ENCODE results near the gene CD300LD.
"Not testable (repeated sequence)": the region's sequence is repeated elsewhere in the genome, so short reads cannot be mapped to it uniquely, and the experiment has no call there.

CD300LD gene

DNA sequence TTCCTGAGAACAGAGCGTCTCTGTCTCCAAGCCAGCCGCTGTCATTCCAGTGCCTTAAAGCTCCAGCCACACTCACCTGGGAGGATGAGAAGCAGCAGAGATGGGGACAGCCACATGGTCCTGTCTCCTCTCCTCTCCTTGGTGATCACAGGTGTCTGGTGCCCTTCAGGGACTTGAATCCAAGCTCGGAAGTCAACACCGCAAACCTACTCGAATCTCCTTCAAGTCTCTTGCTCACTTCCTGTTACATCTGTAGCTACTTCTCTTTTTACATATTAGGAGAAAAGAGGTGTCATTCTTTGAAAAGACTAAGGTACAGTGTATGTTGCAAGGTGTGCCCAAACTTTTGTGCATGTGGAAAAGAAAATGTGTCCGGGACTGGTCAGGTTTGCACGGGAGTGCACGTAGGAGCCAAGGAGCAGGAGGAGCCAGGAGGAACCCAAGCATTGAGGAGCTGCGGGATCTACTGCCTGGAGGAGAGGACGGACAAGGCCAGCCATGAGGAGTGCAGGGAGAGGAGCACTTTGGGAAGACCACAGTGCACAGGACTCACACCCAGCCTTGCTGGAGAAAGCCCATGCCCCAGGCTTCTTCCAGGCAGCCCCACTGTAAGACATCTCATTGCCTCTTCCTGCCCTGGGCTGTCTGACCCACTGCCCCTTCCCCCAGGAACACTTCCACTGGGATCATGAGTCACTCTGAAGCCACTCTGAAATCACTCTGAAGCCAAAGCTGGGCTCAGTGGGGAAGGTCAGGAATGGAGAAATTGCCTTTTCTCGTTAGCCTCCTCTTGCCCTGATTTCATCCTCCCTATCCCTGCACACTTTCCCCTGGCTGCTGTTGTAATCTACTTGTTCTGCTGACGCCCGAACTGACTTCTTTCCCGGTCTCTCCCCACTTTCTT is at the start of gene CD300LD:
TSS of gene CD300LD (minus strand) at position 197 of the 904 bp plus-strand sequence. CDS start at position 116, 81 bp downstream.
- DNase-seq (ENCODE audit: low read depth) = no peak

- DNase-seq (ENCODE audit: low read depth) = no peak
Measured at GRCh38 chr17:74641224-74641957, 49.3 kb upstream of the CD300LD start.

GRCh38 chr17:74639704-74640151 is 47.6 kb upstream of the CD300LD start:
- DNase-seq (ENCODE audit: low read depth) = no peak

DNA sequence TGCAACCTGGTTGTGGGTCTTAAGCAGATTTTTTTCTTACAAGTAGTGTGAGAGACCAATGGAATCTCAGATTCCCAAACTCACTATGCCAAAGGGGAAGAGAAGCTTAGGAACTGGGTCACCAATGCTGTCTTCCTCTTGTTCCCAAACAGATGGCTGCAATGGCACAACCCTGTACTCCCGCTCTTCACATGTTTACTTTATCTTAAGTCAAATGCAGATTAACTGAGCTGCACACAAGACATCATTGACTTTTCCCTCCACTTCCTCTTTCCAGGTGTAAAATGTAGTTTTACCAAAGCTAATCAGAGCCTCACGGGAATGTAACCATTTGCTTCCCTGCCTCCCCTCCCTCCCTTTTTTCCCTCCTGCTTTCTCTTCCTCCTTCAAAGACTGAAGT is 45.8 kb upstream of the CD300LD start:
- no peak for DNase-seq (ENCODE audit: low read depth)

- no peak for DNase-seq (ENCODE audit: low read depth)
Measured at GRCh38 chr17:74637265-74637664, 45.2 kb upstream of the CD300LD start.

DNA sequence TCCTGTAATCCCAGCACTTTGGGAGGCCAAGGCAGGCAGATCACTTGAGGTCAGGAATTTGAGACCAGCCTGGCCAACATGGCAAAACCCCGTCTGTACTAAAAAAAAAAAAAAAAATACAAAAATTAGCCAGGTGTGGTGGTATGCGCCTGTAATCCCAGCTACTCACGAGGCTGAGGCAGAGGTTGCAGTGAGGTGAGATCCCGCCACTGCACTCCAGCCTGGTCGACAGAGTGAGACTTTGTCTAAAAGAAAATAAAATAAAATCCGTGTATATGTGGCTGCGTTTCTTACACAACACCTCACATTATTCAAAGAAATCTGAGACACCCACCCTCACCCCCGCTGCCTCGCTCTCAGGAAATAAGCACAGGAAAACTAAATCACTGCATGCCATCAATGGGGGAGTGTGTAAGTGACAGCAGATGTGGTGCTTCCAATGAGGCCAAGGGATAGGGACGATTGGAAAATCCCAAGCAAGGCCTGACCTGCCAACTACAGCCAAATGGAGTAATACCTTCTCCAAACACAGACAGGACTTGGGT is 44.5 kb upstream of the CD300LD start:
- not testable (repeated sequence) for DNase-seq (ENCODE audit: low read depth)

DNA sequence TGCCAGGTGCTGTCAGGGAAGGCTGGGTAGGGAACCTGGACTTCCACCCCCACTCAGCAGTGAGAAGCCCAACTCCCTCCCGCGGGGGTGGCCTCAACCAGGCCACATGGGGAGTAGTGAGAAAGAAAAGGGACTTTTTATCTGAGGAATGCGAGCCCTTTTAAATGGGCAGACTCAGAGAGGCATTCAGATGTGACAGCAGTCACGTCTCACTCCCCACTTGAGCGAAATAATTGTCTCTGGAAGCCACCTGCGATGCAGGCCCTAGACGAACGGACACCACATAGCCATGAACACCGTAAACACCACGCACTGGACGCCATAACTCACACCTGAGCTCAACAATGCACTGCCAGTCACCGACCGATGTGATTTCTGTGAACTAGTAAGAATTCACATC is 43.3 kb upstream of the CD300LD start:
- no peak for DNase-seq (ENCODE audit: low read depth)

DNA sequence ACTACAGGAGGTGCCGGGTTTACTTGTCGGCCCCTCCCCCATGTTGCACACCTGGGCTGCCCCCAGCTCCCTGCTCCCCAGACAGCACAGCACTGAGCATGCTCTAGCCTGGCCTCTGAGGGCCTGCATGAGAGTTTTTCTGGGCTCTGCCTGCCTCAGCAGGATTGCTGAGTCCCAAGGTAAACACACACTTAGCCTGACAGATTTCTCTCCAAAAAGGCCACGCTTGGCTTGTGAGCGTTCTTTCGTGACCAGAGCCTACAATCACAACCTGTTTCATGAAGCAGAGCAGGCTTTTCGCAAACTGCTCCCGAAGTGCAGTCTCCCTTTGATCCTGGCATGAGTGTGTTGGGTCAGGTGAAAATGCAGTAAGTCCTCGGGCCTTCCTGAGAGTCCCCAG is 41.2 kb upstream of the CD300LD start:
- no peak for DNase-seq (ENCODE audit: low read depth)

- DNase-seq (ENCODE audit: low read depth) = no peak
Measured at GRCh38 chr17:74632617-74633016, 40.5 kb upstream of the CD300LD start.

- no peak for DNase-seq (ENCODE audit: low read depth)
Measured at GRCh38 chr17:74631468-74632450, 39.7 kb upstream of the CD300LD start.

DNA sequence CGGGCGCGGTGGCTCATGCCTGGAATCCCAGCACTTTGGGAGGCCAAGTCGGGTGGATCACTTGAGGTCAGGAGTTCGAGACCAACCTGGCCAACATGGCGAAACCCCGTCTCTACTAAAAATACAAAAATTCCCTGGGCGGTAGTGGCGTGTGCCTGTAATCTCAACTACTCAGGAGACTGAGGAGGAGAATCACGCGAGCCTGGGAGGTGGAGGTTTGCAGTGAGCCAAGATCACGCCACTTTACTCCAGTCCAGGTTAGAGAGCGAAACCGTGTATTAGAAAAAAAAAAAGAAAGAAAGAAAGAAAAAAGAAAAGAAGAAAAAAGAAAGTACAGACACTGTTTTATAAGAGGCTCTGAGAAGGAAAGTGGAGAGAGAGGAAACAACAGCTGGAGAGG is 38.2 kb upstream of the CD300LD start:
- not testable (repeated sequence) for DNase-seq (ENCODE audit: low read depth)

- DNase-seq (ENCODE audit: low read depth) = no peak
Measured at GRCh38 chr17:74625661-74626060, 33.6 kb upstream of the CD300LD start.

- no peak for DNase-seq (ENCODE audit: low read depth)
Measured at GRCh38 chr17:74624131-74624530, 32.0 kb upstream of the CD300LD start.

DNA sequence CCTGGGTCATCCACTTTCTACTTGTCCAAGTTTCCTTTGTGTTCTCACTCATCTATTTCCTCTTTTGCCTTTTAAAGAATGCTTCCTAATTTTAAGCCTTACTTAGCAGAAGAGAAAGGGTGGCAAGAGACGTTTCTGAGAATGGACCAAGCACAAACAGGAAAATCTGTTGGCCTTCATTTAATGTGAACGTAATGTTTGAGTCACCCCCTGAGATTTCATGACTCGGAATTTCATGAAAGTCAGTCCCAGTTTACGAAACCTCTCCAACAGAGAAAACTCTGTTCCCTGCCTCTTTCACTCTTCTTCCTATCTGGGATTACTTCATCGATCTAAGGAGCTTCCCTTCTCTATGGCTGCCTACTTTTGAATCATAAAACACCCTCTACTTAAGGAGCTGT is 31.6 kb upstream of the CD300LD start, which contains the start of gene CD300E:
TSS of gene CD300E (minus strand) at position 46 of the 401 bp plus-strand sequence. CDS start 117 bp downstream, outside the sequence.
- DNase-seq (ENCODE audit: low read depth) = no peak

DNA sequence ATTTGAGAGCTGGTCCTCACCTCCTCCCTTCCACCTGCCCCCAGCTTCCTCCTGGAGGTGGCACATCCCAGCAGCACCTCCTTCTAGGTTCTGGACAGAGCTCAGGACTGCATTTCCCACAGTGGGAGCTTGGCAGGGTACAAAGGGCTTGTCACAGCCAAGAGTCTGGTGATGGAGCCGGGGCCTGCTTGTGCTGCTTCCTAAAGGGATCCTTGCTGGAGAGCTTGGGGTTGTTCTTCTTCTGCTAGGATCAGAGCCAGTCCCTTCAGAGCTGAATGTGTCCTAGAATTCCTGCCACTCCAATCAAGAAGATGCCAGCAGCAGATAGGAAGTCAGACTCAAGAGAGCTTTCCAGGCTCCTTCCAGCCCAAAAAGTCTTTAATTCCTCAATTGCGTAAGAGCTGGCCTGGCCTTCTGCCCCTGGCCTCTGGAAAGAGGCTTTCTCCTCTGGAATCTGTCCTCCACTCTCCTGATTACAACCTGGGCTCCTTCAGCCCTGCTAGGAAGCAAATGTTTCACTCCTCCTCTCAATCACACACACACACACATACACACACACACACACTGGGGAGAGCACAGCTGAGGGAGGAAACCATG is 27.1 kb upstream of the CD300LD start:
- DNase-seq (ENCODE audit: low read depth) = no peak

GRCh38 chr17:74618451-74618850 is 26.4 kb upstream of the CD300LD start:
- DNase-seq (ENCODE audit: low read depth) = no peak

GRCh38 chr17:74616696-74617095 is 24.6 kb upstream of the CD300LD start:
- no peak for DNase-seq (ENCODE audit: low read depth)

GRCh38 chr17:74612046-74612445 is 20.0 kb upstream of the CD300LD start:
- DNase-seq (ENCODE audit: low read depth) = no peak

- no peak for DNase-seq (ENCODE audit: low read depth)
Measured at GRCh38 chr17:74610108-74610507, 18.0 kb upstream of the CD300LD start.

DNA sequence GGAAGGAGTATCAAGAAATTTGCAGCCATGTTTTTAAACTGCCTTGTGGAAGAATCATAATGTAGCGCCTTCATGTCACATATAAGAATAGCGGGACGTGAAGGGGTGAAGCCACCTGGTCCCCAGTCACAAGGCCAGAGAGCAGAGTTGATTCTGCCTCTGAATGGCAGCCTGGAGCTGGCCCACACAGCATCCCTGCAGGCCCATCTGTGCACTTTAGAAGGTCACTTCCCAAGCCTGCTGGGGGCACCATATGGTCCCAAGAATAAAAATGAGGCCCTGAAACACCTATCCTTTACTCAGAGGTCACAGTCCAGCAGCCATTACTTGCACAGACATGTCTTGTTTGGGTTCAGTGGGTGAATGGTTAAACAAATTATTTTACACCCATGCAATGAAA is 16.4 kb upstream of the CD300LD start:
- DNase-seq (ENCODE audit: low read depth) = no peak

DNA sequence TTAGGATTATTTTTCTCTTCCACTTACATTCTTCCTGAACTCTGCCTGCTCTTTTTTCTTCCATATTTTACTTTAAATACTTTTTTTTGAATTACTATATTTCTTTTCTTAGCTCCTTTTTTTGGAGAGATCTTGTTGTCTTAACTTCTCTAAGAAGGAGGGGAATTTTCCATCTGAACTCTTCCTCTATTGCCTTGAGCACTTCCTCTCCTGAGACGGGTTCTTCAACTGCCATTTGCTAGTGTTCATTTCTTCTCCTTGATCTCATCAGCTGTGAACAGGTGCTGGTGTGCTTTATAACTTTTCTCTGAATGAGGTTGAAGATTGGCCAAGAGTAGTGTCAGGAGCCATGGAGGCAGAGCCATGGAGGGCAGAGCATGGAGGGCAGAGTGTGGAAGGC is 15.1 kb upstream of the CD300LD start:
- no peak for DNase-seq (ENCODE audit: low read depth)
